HG02798 (cell line): ENCODE measurements around the gene ZNF207.
"Not testable (repeated sequence)": the region's sequence is repeated elsewhere in the genome, so short reads cannot be mapped to it uniquely, and the experiment has no call there.

ENCODE experiments used
- ATAC-seq: cut with Tn5 transposase; IDR thresholded peaks from one replicate; pipeline ENCODE4 v1.9.1; 2021; ENCODE audit warnings: mild to moderate bottlenecking; ENCODE audit not compliant: unreplicated experiment, poor library complexity

The ZNF207 gene

GRCh38 chr17:32385121-32385520 lies 35.2 kb downstream of the ZNF207 start:
- no peak for ATAC-seq

GRCh38 chr17:32385971-32386370 lies 36.0 kb downstream of the ZNF207 start:
- no peak for ATAC-seq

GRCh38 chr17:32386844-32387243 lies 36.9 kb downstream of the ZNF207 start:
- no peak for ATAC-seq

- ATAC-seq: not testable (repeated sequence)
Observed at GRCh38 chr17:32388128-32388527, 38.2 kb downstream of the ZNF207 start.

GRCh38 chr17:32388613-32389459 lies 38.9 kb downstream of the ZNF207 start:
- ATAC-seq: no peak

GRCh38 chr17:32393904-32394303 lies 43.9 kb downstream of the ZNF207 start:
- no peak for ATAC-seq

GRCh38 chr17:32396343-32396742 lies 46.4 kb downstream of the ZNF207 start:
- no peak for ATAC-seq

GRCh38 chr17:32398946-32399345 lies 49.0 kb downstream of the ZNF207 start:
- no peak for ATAC-seq

- not testable (repeated sequence) for ATAC-seq
Observed at GRCh38 chr17:32410085-32410484, 60.1 kb downstream of the ZNF207 start.

GRCh38 chr17:32426894-32427293 lies 76.9 kb downstream of the ZNF207 start:
- no peak for ATAC-seq

- no peak for ATAC-seq
Observed at GRCh38 chr17:32429598-32429997, 79.6 kb downstream of the ZNF207 start.
